ENCODE measurements around the gene CXCR4.
A peak's percentile ranks its signal among the peaks of the same experiment; 100 is the strongest.

Gene CXCR4

GRCh38 chr2:136131484-136131960 is 13.6 kb upstream of the CXCR4 start:
- DNase-seq = no peak

GRCh38 chr2:136130511-136130910 is 12.6 kb upstream of the CXCR4 start:
- no peak for DNase-seq

DNA sequence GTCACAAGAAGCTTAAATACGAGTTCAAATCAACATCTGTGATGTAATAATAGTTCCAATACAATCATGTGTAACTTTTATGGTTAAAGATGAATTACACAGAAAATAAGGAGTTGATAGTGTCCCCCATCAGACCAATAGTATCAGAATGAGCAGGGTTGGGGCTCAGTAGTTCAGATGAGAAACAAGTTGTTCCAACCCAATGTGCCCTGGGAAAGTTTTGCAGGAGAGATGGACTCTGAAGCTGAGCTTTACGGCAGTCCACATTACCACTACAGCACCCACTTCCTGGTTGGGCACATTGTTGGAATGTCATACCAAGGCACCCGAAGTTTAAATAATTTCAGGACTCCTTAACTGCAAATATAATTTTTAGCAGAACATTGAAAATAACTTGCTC is 12.1 kb upstream of the CXCR4 start:
- DNase-seq = no peak

DNA sequence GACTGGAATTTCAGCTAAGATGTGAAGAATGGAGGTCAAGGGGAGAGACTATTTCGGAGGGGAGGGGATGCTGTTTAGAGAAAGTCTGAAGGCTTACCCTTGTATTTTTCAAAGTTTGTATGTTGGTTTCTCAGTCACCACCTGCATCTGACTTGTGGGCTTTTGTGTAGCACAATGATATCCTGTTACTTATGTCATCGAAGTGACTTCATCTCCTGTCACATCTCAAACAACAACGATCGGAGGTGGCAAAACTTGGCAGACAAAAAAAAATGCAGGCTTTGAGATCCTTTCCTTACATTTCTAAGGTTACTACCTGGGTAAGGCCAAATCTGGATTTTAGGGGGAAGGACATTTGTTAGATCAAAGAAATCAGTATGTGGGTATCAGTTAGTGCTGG is 11.7 kb upstream of the CXCR4 start:
- DNase-seq = no peak

DNA sequence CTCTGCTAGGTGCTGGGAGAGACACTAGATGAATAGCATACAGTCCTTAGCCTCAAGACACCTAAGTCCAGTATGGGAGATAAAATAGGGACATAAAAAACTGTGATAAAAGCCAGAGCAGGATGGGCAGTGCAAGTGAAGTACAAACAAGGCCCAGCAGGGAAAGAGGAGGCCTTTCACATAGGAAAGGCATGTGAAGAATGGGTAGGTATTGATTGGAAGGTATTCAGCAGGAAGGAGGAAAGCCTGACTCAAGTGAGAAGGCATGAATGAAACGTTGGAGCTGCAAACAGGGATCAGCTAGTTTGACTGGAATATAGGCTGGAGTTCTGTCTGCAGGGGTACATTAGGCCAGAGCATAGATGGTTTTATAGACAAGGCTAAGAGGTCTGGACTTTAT is 11.0 kb upstream of the CXCR4 start:
- DNase-seq = no peak

DNA sequence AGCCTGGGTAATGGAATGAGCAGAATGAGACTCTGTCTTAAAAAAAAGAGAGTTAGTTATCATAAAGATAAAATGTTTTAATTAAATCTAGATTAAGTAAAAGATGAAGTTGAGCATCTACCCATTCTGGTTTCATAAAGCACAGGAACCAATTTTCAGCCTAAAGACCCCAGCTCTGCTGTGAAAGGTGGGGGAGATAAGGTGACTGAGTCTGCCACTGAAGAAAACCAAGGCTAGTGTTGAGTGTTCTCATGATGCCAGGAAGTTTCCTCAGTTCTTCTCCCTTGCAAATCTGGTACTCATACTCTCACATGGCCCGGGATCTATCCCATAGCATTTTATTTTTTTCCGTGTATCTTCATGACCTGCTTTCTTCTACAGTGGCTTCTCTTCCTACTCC is 10.4 kb upstream of the CXCR4 start:
- DNase-seq = no peak

DNA sequence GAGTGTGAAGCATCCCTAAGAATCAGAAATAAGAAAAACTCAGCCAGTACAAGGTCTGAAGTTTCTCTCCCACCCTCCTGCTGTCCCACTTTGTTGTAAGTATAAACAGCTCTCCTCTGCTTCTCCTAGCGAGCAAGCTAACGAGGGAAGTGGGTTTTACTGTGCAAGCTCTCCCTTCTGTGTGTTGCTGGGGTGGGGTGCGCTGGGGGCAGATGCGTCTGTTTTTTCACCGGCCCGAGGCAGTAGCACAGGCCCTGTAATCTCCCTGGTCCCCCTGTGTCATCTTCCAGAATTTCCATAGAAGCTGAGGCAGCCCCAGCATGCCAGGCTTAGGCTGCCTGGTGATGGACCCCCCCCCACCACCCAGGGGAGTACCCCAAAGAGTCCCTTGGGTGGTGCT is 9.4 kb upstream of the CXCR4 start:
- no peak for DNase-seq

DNA sequence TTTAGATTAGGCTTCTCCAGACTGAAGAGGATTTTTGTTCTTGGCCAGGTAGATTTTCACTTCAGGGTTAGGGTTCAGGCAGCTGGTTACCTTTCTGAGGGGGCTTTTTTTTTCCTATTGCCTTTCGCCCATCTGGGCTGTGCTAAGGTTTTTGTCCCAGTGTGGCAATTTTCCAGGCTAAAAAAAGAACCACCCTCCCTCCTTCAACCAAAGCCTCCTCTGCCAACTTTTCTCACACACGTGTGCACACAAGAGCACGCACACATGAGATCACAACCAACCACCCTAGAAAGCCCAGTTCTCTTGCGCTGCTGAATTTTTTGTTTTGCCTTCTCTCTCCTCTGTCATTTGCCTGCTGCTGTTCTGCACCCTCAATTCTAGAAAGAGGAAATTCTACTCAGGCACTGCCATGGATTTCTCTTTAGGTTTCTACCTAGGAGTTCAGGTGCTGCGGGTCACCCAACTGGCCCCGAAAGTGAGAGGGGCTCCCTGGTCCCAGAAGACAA is 8.5 kb upstream of the CXCR4 start:
- DNase-seq = no peak

GRCh38 chr2:136126021-136126420 is 8.1 kb upstream of the CXCR4 start:
- DNase-seq = no peak

GRCh38 chr2:136125236-136125635 is 7.3 kb upstream of the CXCR4 start:
- DNase-seq = no peak

GRCh38 chr2:136124805-136125204 is 6.9 kb upstream of the CXCR4 start:
- no peak for DNase-seq

DNA sequence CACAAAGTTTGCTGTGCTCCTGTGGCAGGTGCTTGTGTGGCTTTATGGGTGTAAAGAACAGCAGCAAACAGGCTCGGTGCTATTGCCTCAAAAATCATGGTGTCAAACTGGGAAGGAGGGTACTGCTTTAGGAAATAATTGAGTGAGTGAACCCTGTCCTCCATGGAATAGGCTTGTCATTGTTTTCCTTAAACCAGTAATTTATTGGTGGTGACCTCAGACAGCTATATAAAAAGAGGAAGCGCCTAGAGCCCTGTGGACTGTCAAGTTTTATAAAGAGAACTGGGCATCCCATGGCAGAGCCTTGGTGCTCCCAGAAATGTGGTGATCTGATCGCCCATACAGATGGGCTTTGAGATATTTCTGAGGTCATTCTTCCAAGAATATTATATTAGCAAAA is 4.7 kb upstream of the CXCR4 start:
- DNase-seq = peak; percentile 60 to 66

DNA sequence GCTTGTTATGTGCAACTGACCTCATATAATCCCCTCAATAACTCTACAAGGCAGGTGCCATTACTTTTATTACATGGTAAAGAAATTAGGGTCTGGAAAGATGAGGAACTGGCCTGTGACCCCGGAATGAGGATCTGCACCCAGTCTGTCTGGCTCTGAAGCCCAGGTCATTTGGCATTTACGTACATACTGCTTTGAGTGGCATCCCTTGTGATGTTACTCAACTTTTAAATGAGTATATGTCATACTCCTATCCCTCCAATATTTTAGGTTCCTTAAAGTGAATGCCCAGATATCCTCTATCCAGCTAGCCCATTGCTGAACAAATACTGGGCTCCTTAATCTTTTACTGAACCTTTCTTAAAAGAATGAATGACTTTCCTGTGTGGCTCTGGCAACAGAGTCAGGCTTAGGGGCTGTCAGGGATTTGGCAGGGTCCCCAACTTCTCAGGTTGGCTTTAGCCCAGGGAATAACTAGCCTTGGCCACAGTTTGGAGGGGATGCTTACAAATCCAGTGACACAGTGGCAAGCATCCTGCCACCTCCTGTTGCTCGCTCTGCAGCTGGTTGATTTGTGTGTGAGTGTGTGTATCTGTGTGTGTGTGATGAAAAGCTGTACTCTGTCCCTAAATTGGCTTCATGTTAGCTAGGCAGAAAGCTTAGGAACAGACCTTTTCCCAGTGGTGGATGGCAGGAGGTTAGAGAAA is 3.4 kb upstream of the CXCR4 start:
- no peak for DNase-seq

DNA sequence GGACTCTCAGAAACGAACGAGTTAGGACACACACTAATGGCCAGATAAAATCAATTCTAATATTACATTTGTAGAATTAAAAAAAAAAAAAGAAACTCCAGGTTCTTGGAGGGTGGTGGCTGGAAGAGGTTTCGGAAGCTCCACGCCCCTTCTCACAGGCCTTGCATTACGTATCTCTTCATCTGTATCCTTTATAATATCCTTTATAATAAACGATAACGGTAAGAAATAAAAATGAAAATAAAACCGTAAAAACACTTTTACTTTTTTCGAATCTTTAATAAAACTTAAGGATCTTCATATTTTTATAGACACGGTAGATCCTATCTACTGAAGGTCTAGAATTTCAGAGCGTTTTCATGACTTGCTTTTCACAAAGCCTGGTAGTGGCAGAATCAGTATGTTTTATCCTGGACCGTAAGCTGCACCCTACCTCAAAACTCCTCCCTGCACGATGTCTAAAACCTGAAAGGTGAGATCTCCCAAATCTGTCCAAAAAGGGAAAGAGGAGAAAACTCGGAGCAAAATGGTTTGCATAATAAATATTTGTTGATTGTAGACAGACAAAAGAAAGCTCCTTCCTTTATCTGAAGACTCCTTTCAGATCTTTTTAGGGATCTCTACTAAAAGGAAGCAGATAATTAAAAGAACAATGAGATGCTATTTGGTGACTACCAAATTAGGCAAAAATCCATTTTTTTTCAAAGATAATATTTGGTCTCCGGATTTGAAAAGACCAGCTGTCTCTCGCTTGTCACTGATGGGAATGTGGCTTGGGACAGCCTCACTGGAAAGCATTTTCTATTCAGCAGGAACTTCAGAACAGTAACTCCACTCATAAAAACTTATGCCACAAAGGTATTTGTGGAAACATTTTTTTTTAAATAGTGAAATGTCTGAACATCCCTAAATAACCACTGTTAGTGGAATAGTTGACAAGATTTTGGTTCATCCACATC is 2.0 kb upstream of the CXCR4 start:
- no peak for DNase-seq

- DNase-seq = peak; percentile 73 to 77
Observed at GRCh38 chr2:136118819-136119716, 1.1 kb upstream of the CXCR4 start.

- DNase-seq = peak; percentile 38 to 56
Observed at GRCh38 chr2:136117391-136117841, 533 bp downstream of the CXCR4 start.

DNA sequence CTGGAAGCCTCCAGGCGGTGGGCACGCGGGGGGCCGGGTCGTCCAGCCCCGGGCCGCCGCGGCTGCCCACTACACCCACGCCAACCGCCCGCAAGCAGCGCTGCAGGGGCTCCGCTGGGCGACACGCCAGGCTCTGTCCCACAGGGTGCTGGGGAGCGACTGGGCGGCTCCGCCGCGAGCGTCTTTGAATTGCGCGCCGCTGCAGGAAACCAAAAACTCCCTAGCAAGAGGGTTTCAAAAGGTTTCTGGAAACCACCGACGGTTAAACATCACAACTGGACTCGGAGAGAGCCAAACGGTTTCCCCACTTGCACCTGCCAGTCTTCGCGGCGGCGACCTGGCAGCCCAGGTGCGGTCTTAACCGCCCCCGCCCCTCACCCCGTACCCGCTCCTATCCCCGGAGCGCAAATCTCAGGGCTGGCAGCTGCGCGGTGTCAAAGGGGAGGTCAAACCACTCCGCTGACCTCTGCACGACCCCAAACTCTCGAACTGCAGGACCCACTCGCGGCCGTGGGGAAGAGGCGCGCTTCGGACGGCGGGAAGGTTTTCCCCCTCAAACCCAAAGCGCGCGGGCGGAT is 1.0 kb downstream of the CXCR4 start:
- DNase-seq = peak; percentile 65 to 80

- peak; percentile 77 to 83 for DNase-seq
Observed at GRCh38 chr2:136116151-136116812, 1.7 kb downstream of the CXCR4 start.

DNA sequence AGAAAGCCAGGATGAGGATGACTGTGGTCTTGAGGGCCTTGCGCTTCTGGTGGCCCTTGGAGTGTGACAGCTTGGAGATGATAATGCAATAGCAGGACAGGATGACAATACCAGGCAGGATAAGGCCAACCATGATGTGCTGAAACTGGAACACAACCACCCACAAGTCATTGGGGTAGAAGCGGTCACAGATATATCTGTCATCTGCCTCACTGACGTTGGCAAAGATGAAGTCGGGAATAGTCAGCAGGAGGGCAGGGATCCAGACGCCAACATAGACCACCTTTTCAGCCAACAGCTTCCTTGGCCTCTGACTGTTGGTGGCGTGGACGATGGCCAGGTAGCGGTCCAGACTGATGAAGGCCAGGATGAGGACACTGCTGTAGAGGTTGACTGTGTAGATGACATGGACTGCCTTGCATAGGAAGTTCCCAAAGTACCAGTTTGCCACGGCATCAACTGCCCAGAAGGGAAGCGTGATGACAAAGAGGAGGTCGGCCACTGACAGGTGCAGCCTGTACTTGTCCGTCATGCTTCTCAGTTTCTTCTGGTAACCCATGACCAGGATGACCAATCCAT is 2.7 kb downstream of the CXCR4 start:
- peak in 1 of 2 donors; percentile 29 for DNase-seq

GRCh38 chr2:136114382-136114781 is 3.6 kb downstream of the CXCR4 start:
- peak; percentile 59 to 71 for DNase-seq
